ENCODE results near the gene RECQL5.

- TF ChIP-seq CTCF (IDR thresholded peaks at IDR 0.05) (no peak), POLR2A (IDR thresholded peaks at IDR 0.05) (no peak)
These were observed 5.1 kb upstream of the RECQL5 start for GRCh38 chr17:75672011-75672410.

Measured in tibial nerve (tissue), 3 donors.